Caco-2 (cell line): ENCODE data around the gene PAK4. TPM values are rescaled to one million over a fixed set of nuclear protein-coding genes. Genes with fewer than 3 reads are reported as not detected.
"Not testable (repeated sequence)": the region's sequence is repeated elsewhere in the genome, so short reads cannot be mapped to it uniquely, and the experiment has no call there.

Experiments
- BruUV-seq: library from RNA; stranded (reverse); fragments of 400-500 nt; replicated peaks from 2 replicates; lab custom pipeline; 2021; lab: Mats Ljungman, UMichigan
- CTCF ChIA-PET: fragments of 300-600 bp; sonication (Branson Sonifier 250); formaldehyde crosslinking; loops from one replicate; lab custom pipeline; 2022; ENCODE audit warnings: antibody characterized with exemption; lab: Charles Lee
- POLR2A ChIA-PET: fragments of 300-600 bp; sonication (Branson Sonifier 250); formaldehyde crosslinking; loops from one replicate; lab custom pipeline; 2022; ENCODE audit warnings: antibody characterized with exemption; lab: Charles Lee
- DNase-seq, 2 experiments: peaks; one replicate each; pipeline versions ENCODE4 v3.0.0 to v3.0.0-alpha.2; 2020 to 2022
- H3K27me3 ChIP-seq: replicated peaks from 2 replicates; pipeline ENCODE4 v1.6.0; 2011; ENCODE audit warnings: low read length; ENCODE audit not compliant: control insufficient read depth, insufficient read depth
- H3K36me3 ChIP-seq: 2 replicates; pipeline ENCODE4 v1.5.1; 2011; ENCODE audit warnings: low read length; ENCODE audit not compliant: control insufficient read depth, insufficient read depth
- H3K4me1 ChIP-seq: fragments of 250-450 bp; sonication (Bioruptor Pico); 2 replicates; pipeline ENCODE4 v1.5.1; 2020; ENCODE audit warnings: mild to moderate bottlenecking
- H3K4me3 ChIP-seq: 2 replicates; pipeline ENCODE4 v1.5.1; 2011; ENCODE audit warnings: low read depth, mild to moderate bottlenecking, control low read depth, low read length
- H3K9me3 ChIP-seq: fragments of 250-450 bp; sonication (Bioruptor Pico); 2 replicates; pipeline ENCODE4 v1.5.1; 2020; ENCODE audit warnings: mild to moderate bottlenecking, moderate library complexity
- H3K27ac Mint-ChIP-seq: one replicate; pipeline ENCODE4 v1.8.0; 2022; ENCODE audit warnings: mixed read lengths; ENCODE audit not compliant: unreplicated experiment
- H3K27me3 Mint-ChIP-seq: one replicate; pipeline ENCODE4 v1.8.0; 2022; ENCODE audit warnings: mixed read lengths; ENCODE audit not compliant: insufficient read depth, unreplicated experiment
- H3K36me3 Mint-ChIP-seq: one replicate; pipeline ENCODE4 v1.8.0; 2022; ENCODE audit warnings: mild to moderate bottlenecking, mixed read lengths; ENCODE audit not compliant: insufficient read depth, unreplicated experiment
- H3K4me1 Mint-ChIP-seq: one replicate; pipeline ENCODE4 v1.8.0; 2022; ENCODE audit warnings: low read depth, mixed read lengths; ENCODE audit not compliant: unreplicated experiment
- H3K4me3 Mint-ChIP-seq: one replicate; pipeline ENCODE4 v1.8.0; 2022; ENCODE audit warnings: mild to moderate bottlenecking, moderate library complexity, mixed read lengths; ENCODE audit not compliant: unreplicated experiment
- H3K9me3 Mint-ChIP-seq: one replicate; pipeline ENCODE4 v1.8.0; 2022; ENCODE audit warnings: mixed read lengths; ENCODE audit not compliant: unreplicated experiment
- CTCF ChIP-seq, 2 experiments: fragments of 200-600 bp in 1 of 2; IDR thresholded peaks; 1 replicate in 1 of 2; 2 replicates in 1 of 2; pipeline versions ENCODE4 v1.5.1 to v1.8.0; 2011 to 2022; ENCODE audit warnings: antibody characterized with exemption in 1 of 2, control low read depth in 1 of 2, inconsistent platforms in 1 of 2, low read depth in 1 of 2, low read length in 1 of 2, mild to moderate bottlenecking in 1 of 2, moderate library complexity in 1 of 2; ENCODE audit not compliant: insufficient read depth in 1 of 2, severe bottlenecking in 1 of 2, unreplicated experiment in 1 of 2
- intact Hi-C: fragments of 100-400 bp; cut with micrococcal nuclease; formaldehyde crosslinking; loops from one replicate; pipeline ENCODE4 v1.10.0; 2022; ENCODE audit not compliant: unreplicated experiment
- total RNA-seq: library from RNA; stranded (reverse); gene quantifications from 2 replicates; pipeline ENCODE4 v1.2.3, GENCODE V29; 2022

PAK4 gene
- total RNA-seq, 1 experiment from 2014 or later, result 112 TPM

DNA sequence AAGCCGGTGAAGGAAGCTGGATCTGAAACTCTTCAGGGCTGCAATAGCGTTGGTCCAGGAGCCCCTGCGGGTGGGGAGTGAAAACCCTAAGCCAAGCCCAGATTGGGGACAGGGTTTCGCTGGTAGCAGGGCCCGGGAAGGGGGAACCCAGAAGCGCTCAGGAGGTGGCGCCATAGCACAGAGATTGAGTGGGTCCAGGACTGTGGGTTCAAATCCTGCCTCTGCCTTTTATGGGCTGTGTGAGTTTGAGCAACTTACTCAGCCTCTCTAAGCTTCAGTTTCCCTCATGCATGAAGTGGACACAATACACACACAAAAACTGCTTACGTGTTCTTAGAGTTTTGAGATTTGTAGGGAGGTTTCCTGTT is 86.8 kb downstream of the PAK4 start:
- H3K27me3 ChIP-seq, result no peaks in the 10 kb centered on the region
- peak; percentile 39 to 46 for TF ChIP-seq CTCF (IDR thresholded peaks at IDR 0.05; ENCODE audit: insufficient read depth in 1 of 2, low read depth in 1 of 2, low read length in 1 of 2, severe bottlenecking in 1 of 2, unreplicated experiment in 1 of 2)
- H3K4me1 Mint-ChIP-seq, result no peaks in the 10 kb centered on the region
- peaks cover 10% of the 10 kb centered on the region for H3K9me3 Mint-ChIP-seq
- intact Hi-C loops, result loop anchor here (1.0 kb wide), 1 partner anchor 116 kb away; no protein-coding TSS in a partner anchor
- H3K4me1 ChIP-seq, result no peaks in the 10 kb centered on the region; the same call in 1 of the 2 replicates
- H3K36me3 Mint-ChIP-seq, result peaks cover 5% of the 10 kb centered on the region
- no peak overlapping the region for H3K4me3 ChIP-seq
- BruUV-seq, result no TSS peak
- no peaks in the 10 kb centered on the region for H3K27me3 Mint-ChIP-seq
- no peaks in the 10 kb centered on the region for H3K36me3 ChIP-seq
- ChIA-PET CTCF (interaction anchor here (1.0 to 1.3 kb wide), 3 partner anchors 46 to 115 kb away, joined by 3 to 5 read pairs (median 4); no protein-coding TSS in a partner anchor), POLR2A (interaction anchor here (0.6 kb wide), 1 partner anchor 236 kb away, joined by 14 read pairs; no protein-coding TSS in a partner anchor)
- H3K4me3 Mint-ChIP-seq, result no peak overlapping the region
- no peak overlapping the region for H3K27ac Mint-ChIP-seq
- H3K9me3 ChIP-seq, result peaks cover 11% of the 10 kb centered on the region
- peak; percentile 48 to 67 for DNase-seq

- H3K27me3 ChIP-seq, H3K4me3 ChIP-seq, H3K4me1 Mint-ChIP-seq, H3K4me3 Mint-ChIP-seq, CTCF ChIA-PET, H3K36me3 Mint-ChIP-seq, POLR2A ChIA-PET, DNase-seq, H3K27ac Mint-ChIP-seq, BruUV-seq, H3K27me3 Mint-ChIP-seq, intact Hi-C loops, H3K4me1 ChIP-seq, H3K36me3 ChIP-seq: not testable (repeated sequence)
- H3K9me3 ChIP-seq, result peaks cover 11% of the 10 kb centered on the region
- peaks cover 13% of the 10 kb centered on the region for H3K9me3 Mint-ChIP-seq
Observed at GRCh38 chr19:39215323-39215722, 89.7 kb downstream of the PAK4 start.

GRCh38 chr19:39217094-39217493 is 91.5 kb downstream of the PAK4 start:
- H3K4me3 Mint-ChIP-seq, result no peak overlapping the region
- no peaks in the 10 kb centered on the region for H3K27me3 Mint-ChIP-seq
- H3K4me1 Mint-ChIP-seq, result no peaks in the 10 kb centered on the region
- H3K4me3 ChIP-seq, result no peak overlapping the region
- no TSS peak for BruUV-seq
- H3K4me1 ChIP-seq, result no peaks in the 10 kb centered on the region
- CTCF ChIA-PET, result no interaction called here
- H3K9me3 Mint-ChIP-seq, result peaks cover 13% of the 10 kb centered on the region
- no peak for DNase-seq
- TF ChIP-seq CTCF (IDR thresholded peaks at IDR 0.05; ENCODE audit: insufficient read depth in 1 of 2, low read depth in 1 of 2, low read length in 1 of 2, severe bottlenecking in 1 of 2, unreplicated experiment in 1 of 2), result no peak
- H3K36me3 ChIP-seq, result no peaks in the 10 kb centered on the region
- peaks cover 5% of the 10 kb centered on the region for H3K36me3 Mint-ChIP-seq
- peaks cover 11% of the 10 kb centered on the region for H3K9me3 ChIP-seq
- no peak overlapping the region for H3K27ac Mint-ChIP-seq
- POLR2A ChIA-PET, result no interaction called here
- no peaks in the 10 kb centered on the region for H3K27me3 ChIP-seq
- intact Hi-C loops, result no loop called here
